Spleen (tissue), 7 donors: ENCODE measurements around the gene ADCY2.

Experiments used
- CTCF ChIP-seq, 11 experiments: fragments of 200-600 bp in 7 of 11; fragments of 450-650 bp in 4 of 11; sonication (generic) in 4 of 11; IDR thresholded peaks in 8 of 11; conservative IDR thresholded peaks in 3 of 11; 1 replicate in 7 of 11; 2 replicates in 4 of 11; pipeline versions ENCODE4 v1.4.0 to v1.8.0; 2016 to 2021; ENCODE audit warnings: antibody characterized with exemption in 11 of 11, inconsistent platforms in 4 of 11, mild to moderate bottlenecking in 1 of 11
- POLR2A ChIP-seq, 3 donors: fragments of 450-650 bp; IDR thresholded peaks; one replicate each; pipeline ENCODE4 v1.5.1; 2017; ENCODE audit warnings: antibody characterized with exemption in 3 of 3, mild to moderate bottlenecking in 1 of 3
- POLR2AphosphoS5 ChIP-seq, 3 donors: sonication (generic); formaldehyde crosslinking; IDR thresholded peaks; one replicate each; pipeline ENCODE4 v1.5.1; 2017; ENCODE audit warnings: antibody characterized with exemption in 3 of 3
- donor health status: DM: no; HTN: no; CAD: no; lungs with moderate emphysema.
- donor health status: DM: no; HTN: no; CAD: no.
- donor health status: DM: no; HTN: no; CAD: no.

DNA sequence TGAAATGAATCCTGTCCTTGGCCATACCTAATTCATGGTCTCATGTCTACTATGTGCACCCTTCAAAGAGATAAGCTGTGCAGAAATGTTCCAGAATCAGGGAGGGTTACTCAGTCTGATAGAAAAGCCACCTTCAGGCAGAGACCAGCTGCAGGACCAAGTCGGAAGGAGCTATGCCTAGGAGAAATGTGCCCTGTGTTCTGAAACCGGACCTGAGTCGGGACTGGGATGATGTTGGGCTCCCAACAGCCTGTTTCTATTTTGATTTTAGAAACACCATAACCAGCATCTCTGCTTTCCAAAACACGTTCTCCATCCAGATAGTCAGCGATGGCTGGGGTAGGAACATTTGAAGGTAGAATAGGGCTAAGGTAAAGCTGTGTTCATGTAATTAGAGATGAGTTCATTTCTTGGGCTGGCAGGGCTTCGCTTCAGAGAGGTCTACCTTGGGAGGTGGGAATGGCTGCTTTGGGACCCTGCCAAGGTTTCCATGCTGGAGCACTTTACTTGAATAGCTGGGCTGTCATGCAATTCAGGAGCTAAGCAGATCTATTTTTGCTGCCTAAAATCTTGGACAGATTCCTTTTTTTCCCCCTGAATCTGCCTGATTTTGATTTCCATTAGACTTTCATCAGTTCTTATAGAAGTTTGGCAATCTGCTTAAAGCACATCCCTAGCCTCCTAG, 2.8 kb downstream of the ADCY2 start:
- TF ChIP-seq CTCF (IDR thresholded peaks at IDR 0.05 in 8 of 11, conservative IDR thresholded peaks at IDR 0.05 in 3 of 11) (no peak), POLR2A (IDR thresholded peaks at IDR 0.05) (no peak), POLR2AphosphoS5 (IDR thresholded peaks at IDR 0.05) (no peak)
